Measurements from ENCODE around the gene ATP2B2. TPM values are rescaled to one million over a fixed set of nuclear protein-coding genes. Genes with fewer than 3 reads are reported as not detected.

The ATP2B2 gene
- total RNA-seq, 4 donors from 2014 or later, result 0.29 to 9.5 (median 4.4) TPM

DNA sequence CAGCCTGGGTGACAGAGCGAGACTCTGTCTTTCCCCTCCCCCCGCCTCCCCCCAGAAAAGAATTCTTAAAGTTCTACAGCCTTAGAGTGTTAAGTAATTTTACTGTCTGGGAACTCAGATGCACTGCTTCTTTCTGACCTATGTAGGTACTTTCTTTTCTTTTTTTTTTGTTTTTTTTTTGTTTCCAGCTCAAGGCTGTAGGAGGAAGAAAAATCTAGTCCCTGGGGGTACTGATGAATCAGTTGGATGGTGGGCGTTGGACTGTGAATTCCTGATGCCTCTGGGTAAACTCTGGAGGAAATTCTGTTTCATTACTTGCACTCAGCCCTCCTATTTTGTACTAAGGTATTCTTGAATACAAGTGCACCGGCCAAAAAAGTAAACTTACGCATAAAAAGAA lies 223.4 kb downstream of the ATP2B2 start:
- no peak for TF ChIP-seq POLR2A (IDR thresholded peaks at IDR 0.05)
- TF ChIP-seq, protein P1, sequence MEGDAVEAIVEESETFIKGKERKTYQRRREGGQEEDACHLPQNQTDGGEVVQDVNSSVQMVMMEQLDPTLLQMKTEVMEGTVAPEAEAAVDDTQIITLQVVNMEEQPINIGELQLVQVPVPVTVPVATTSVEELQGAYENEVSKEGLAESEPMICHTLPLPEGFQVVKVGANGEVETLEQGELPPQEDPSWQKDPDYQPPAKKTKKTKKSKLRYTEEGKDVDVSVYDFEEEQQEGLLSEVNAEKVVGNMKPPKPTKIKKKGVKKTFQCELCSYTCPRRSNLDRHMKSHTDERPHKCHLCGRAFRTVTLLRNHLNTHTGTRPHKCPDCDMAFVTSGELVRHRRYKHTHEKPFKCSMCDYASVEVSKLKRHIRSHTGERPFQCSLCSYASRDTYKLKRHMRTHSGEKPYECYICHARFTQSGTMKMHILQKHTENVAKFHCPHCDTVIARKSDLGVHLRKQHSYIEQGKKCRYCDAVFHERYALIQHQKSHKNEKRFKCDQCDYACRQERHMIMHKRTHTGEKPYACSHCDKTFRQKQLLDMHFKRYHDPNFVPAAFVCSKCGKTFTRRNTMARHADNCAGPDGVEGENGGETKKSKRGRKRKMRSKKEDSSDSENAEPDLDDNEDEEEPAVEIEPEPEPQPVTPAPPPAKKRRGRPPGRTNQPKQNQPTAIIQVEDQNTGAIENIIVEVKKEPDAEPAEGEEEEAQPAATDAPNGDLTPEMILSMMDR (IDR thresholded peaks at IDR 0.05), result no peak
- Histone ChIP-seq H3K36me3 (no peaks in the 10 kb centered on the region), H3K27me3 (no peaks in the 10 kb centered on the region), H3K9me3 (no peaks in the 10 kb centered on the region), H3K27ac (no peak overlapping the region), H3K4me1 (no peaks in the 10 kb centered on the region), H3K4me3 (no peak overlapping the region)
- DNase-seq, result no peak
- intact Hi-C loops (cut with DNase I; ENCODE audit: low total_unique reads), result no loop called here

DNA sequence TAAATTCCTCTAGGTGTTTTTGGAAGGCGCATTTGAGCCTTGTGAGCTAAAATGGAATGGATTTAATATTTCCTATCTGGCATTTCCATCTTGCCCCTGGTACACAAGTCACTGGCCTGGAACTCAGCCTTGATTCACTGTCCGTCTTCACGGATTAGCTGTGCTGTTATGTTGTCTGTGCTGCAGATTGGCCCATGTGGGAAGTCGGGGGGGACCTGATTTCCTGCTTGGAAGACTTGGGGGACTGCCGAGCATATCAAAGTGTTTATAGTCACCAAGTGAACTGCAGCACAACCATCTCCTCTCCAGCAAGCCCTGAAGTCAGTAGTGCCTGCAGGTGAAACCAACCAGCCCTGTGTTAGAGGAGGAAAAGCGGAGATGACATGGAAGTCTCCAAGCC lies 224.8 kb downstream of the ATP2B2 start:
- no peaks in the 10 kb centered on the region for H3K4me1 ChIP-seq
- no peak overlapping the region for H3K27ac ChIP-seq
- no peak for TF ChIP-seq POLR2A (IDR thresholded peaks at IDR 0.05)
- TF ChIP-seq, protein P1 (IDR thresholded peaks at IDR 0.05), result no peak
- DNase-seq, result no peak
- H3K4me3 ChIP-seq, result no peak overlapping the region
- no peaks in the 10 kb centered on the region for H3K27me3 ChIP-seq
- H3K9me3 ChIP-seq, result no peaks in the 10 kb centered on the region
- intact Hi-C loops (cut with DNase I; ENCODE audit: low total_unique reads), result no loop called here
- no peaks in the 10 kb centered on the region for H3K36me3 ChIP-seq

DNA sequence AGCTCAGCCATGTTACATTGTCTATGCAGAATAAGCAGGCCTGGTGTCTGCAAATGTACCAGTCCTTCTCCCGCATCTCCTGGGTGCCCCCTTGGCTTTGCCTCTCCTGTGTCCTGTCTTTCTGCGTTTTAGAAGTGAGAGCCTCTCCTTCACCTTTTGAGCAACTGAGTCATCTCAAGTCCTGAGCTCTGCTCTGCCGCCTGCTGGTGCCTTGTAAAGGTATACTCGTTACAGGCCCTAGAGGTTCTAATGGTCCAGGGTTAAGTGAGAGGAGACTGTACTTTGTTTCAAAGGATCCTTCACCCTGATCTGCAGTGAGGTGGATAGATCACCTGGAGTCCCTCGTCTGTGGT lies 225.2 kb downstream of the ATP2B2 start:
- H3K4me1 ChIP-seq, result no peaks in the 10 kb centered on the region
- no peak overlapping the region for H3K4me3 ChIP-seq
- DNase-seq, result no peak
- H3K27ac ChIP-seq, result no peak overlapping the region
- intact Hi-C loops (cut with DNase I; ENCODE audit: low total_unique reads), result no loop called here
- no peaks in the 10 kb centered on the region for H3K27me3 ChIP-seq
- TF ChIP-seq, protein P1 (IDR thresholded peaks at IDR 0.05), result no peak
- TF ChIP-seq POLR2A (IDR thresholded peaks at IDR 0.05), result no peak
- no peaks in the 10 kb centered on the region for H3K36me3 ChIP-seq
- no peaks in the 10 kb centered on the region for H3K9me3 ChIP-seq

DNA sequence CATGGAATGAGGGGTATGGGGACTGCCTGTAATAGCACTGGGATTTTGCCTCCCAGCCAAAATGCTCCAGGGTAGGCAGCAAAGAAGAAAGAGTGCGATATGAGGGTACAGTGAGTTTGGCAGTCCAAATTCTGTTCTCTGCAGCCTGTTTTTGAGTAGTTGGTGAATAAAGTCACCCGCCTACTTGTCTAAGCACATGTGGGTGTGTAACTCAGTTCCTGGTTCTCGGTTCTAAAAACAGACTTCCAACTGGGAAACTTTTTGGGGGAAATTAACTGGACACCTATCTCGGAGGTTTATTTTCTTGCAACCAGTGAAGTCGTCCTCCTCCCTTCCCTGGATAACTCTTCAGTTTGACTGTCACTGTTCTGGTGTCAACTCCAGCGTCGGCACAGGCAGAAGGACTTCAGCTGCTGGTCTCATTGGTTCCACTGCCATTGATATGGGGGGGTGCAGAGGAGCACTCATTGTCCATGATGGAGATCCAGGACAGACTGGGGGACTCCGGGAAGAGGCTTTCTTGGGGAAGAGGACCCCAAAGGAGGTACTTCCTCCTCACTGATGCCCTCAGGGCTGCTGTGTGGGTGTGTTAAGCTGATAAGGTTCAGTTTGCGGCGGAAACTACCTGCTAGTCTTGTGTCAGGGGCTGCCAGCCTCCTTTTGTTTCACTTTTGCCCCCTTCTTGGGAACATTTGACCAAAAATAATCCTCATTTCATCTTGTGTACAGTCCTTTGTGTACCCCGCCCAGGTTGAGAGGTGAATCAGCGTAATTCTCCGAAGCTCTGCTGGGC lies 225.8 kb downstream of the ATP2B2 start:
- Histone ChIP-seq H3K4me1 (no peaks in the 10 kb centered on the region), H3K36me3 (no peaks in the 10 kb centered on the region)
- intact Hi-C loops (cut with DNase I; ENCODE audit: low total_unique reads), result no loop called here

DNA sequence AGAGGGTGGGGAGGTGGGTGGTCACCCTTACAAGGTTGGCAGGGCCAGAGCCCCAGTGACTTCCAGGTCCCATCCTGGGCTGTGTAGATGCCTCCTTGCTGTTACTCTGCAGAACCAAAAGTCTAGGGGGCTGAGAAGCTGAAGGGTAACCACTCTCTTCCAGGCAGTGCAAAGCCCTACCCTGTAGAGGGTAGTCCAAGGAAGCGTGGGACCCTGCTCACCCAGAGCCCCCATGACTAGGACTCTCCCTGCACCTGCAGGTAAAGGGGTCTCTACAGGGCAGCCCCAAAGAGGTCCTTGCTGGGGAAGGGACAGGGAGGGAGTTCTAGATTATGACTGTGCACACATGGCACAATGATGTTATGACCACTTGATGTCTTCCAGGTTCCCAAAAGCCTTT lies 226.9 kb downstream of the ATP2B2 start:
- H3K27ac ChIP-seq, result no peak overlapping the region
- no peaks in the 10 kb centered on the region for H3K9me3 ChIP-seq
- intact Hi-C loops (cut with DNase I; ENCODE audit: low total_unique reads), result no loop called here
- no peak for DNase-seq
- H3K36me3 ChIP-seq, result no peaks in the 10 kb centered on the region
- TF ChIP-seq, protein P1 (IDR thresholded peaks at IDR 0.05), result no peak
- no peak for TF ChIP-seq POLR2A (IDR thresholded peaks at IDR 0.05)
- H3K27me3 ChIP-seq, result no peaks in the 10 kb centered on the region
- H3K4me1 ChIP-seq, result peaks cover 0 to 7% of the 10 kb centered on the region in 2 donors
- H3K4me3 ChIP-seq, result no peak overlapping the region

More for the DNA sequence above, 225.8 kb downstream of the ATP2B2 start:
- no peak overlapping the region for H3K4me3 ChIP-seq
- no peaks in the 10 kb centered on the region for H3K27me3 ChIP-seq
- no peaks in the 10 kb centered on the region for H3K9me3 ChIP-seq
- H3K27ac ChIP-seq, result no peak overlapping the region
- no peak for DNase-seq
- TF ChIP-seq, protein P1 (IDR thresholded peaks at IDR 0.05), result no peak
- no peak for TF ChIP-seq POLR2A (IDR thresholded peaks at IDR 0.05)

All from uterus (tissue), 4 donors.